SU-DHL-6 (cell line): Measurements from ENCODE around the gene MEF2C.

Experiments
- CTCF ChIP-seq: fragments of 200-600 bp; sonication (generic); IDR thresholded peaks from one replicate; pipeline ENCODE4 v1.5.1; 2017; ENCODE audit warnings: antibody characterized with exemption, mild to moderate bottlenecking, low read length, moderate library complexity; ENCODE audit not compliant: insufficient read depth, poor library complexity, severe bottlenecking
- EZH2phosphoT487 ChIP-seq: fragments of 200-600 bp; sonication (generic), shearing (Covaris generic); conservative IDR thresholded peaks from 2 replicates; pipeline ENCODE4 v1.6.1; 2018; ENCODE audit warnings: mild to moderate bottlenecking, antibody characterized with exemption, low read length, moderate library complexity, mixed read lengths

- no peak for TF ChIP-seq CTCF
- TF ChIP-seq EZH2phosphoT487 = no peak
Measured at GRCh38 chr5:88743231-88743834, 139.7 kb downstream of the MEF2C start.
